Thoracic aorta (tissue), 2 donors: Measurements from ENCODE around the gene DMWD. TPM values are rescaled to one million over a fixed set of nuclear protein-coding genes. Genes with fewer than 3 reads are reported as not detected.

Experiments
- ATAC-seq: fragments of 150-250 bp; one replicate; pipeline ENCODE4 v1.8.0; 2017; ENCODE audit warnings: low read depth; ENCODE audit not compliant: insufficient number of reproducible peaks, low FRiP score
- DNase-seq: peaks from one replicate; pipeline ENCODE4 v3.0.0-alpha.2; 2020; ENCODE audit warnings: low spot score
- H3K27ac ChIP-seq, 2 donors: fragments of 200-600 bp; sonication (generic); 1 replicate in 1 of 2; 2 replicates in 1 of 2; pipeline ENCODE4 v1.5.1; 2016; ENCODE audit warnings: mild to moderate bottlenecking in 2 of 2, moderate library complexity in 2 of 2
- H3K27me3 ChIP-seq: fragments of 200-600 bp; sonication (generic); replicated peaks from 2 replicates; pipeline ENCODE4 v1.6.0; 2016; ENCODE audit warnings: mild to moderate bottlenecking; ENCODE audit not compliant: insufficient read depth
- H3K36me3 ChIP-seq: fragments of 200-600 bp; sonication (generic); one replicate; pipeline ENCODE4 v1.5.1; 2016
- H3K4me1 ChIP-seq, 2 donors: fragments of 200-600 bp; sonication (generic); 1 replicate in 1 of 2; 2 replicates in 1 of 2; pipeline versions ENCODE4 v1.5.1 to v1.6.0; 2016; ENCODE audit warnings: low read depth in 2 of 2, mild to moderate bottlenecking in 1 of 2; ENCODE audit not compliant: control insufficient read depth in 1 of 2
- H3K4me3 ChIP-seq: fragments of 200-600 bp; sonication (generic); 2 replicates; pipeline ENCODE4 v1.5.1; 2016; ENCODE audit warnings: mild to moderate bottlenecking
- H3K9me3 ChIP-seq: fragments of 200-600 bp; sonication (generic); 2 replicates; pipeline ENCODE4 v1.5.1; 2016
- CTCF ChIP-seq: fragments of 200-600 bp; sonication (generic); IDR thresholded peaks from one replicate; pipeline ENCODE4 v1.5.1; 2019; ENCODE audit warnings: antibody characterized with exemption
- total RNA-seq, 2 donors: library from RNA; depleted of rRNA; stranded (reverse); fragments of >200 nt; gene quantifications; one replicate each; pipeline versions ENCODE4 v1.1.0 to v1.2.3, GENCODE V29; 2016

Gene DMWD
- total RNA-seq, 2 donors from 2014 or later = 79.1 to 91.1 TPM

GRCh38 chr19:45779231-45780145, 13.2 kb downstream of the DMWD start:
- TF ChIP-seq CTCF = peak; percentile 34
- Histone ChIP-seq H3K36me3 (peaks cover 32% of the 10 kb centered on the region), H3K27me3 (no peaks in the 10 kb centered on the region), H3K9me3 (no peaks in the 10 kb centered on the region), H3K27ac (peak overlapping the region; percentile 97 to 98), H3K4me3 (peak overlapping the region; percentile 91), H3K4me1 (peaks cover 14 to 35% of the 10 kb centered on the region in 2 donors)
- no peak for ATAC-seq
- DNase-seq = peak; percentile 70

- H3K4me3 ChIP-seq = no peak overlapping the region
- H3K27ac ChIP-seq = peak overlapping the region in 1 of 2 donors; percentile 54
- H3K36me3 ChIP-seq = peaks cover 35% of the 10 kb centered on the region
- H3K4me1 ChIP-seq = peaks cover 6 to 22% of the 10 kb centered on the region in 2 donors
- H3K9me3 ChIP-seq = no peaks in the 10 kb centered on the region
- ATAC-seq (no peak), DNase-seq (no peak)
- no peak for TF ChIP-seq CTCF
- H3K27me3 ChIP-seq = no peaks in the 10 kb centered on the region
These were observed 14.5 kb downstream of the DMWD start for GRCh38 chr19:45778010-45778661.

GRCh38 chr19:45777395-45777961, 15.2 kb downstream of the DMWD start:
- Histone ChIP-seq H3K9me3 (no peaks in the 10 kb centered on the region), H3K27ac (no peak overlapping the region), H3K27me3 (no peaks in the 10 kb centered on the region), H3K36me3 (peaks cover 42% of the 10 kb centered on the region), H3K4me1 (peaks cover 6 to 20% of the 10 kb centered on the region in 2 donors), H3K4me3 (no peak overlapping the region)
- TF ChIP-seq CTCF = no peak
- ATAC-seq (no peak), DNase-seq (no peak)

GRCh38 chr19:45774765-45775164, 17.9 kb downstream of the DMWD start:
- H3K27me3 ChIP-seq = no peaks in the 10 kb centered on the region
- no peak overlapping the region for H3K27ac ChIP-seq
- H3K4me1 ChIP-seq = peaks cover 2 to 16% of the 10 kb centered on the region in 2 donors
- ATAC-seq (no peak), DNase-seq (no peak)
- no peak for TF ChIP-seq CTCF
- no peak overlapping the region for H3K4me3 ChIP-seq
- peaks cover 53% of the 10 kb centered on the region for H3K36me3 ChIP-seq
- H3K9me3 ChIP-seq = no peaks in the 10 kb centered on the region

- no peak overlapping the region for H3K4me3 ChIP-seq
- no peak overlapping the region for H3K27ac ChIP-seq
- peaks cover 49% of the 10 kb centered on the region for H3K36me3 ChIP-seq
- peaks cover 0 to 9% of the 10 kb centered on the region in 2 donors for H3K4me1 ChIP-seq
- no peaks in the 10 kb centered on the region for H3K9me3 ChIP-seq
- no peak for TF ChIP-seq CTCF
- ATAC-seq = no peak
- H3K27me3 ChIP-seq = no peaks in the 10 kb centered on the region
- no peak for DNase-seq
These were observed 19.3 kb downstream of the DMWD start for GRCh38 chr19:45773384-45773783.
